ENCODE results near the gene SOX6. TPM values are rescaled to one million over a fixed set of nuclear protein-coding genes. Genes with fewer than 3 reads are reported as not detected.

The SOX6 gene
- polyA plus RNA-seq, 1 donor, result 44.1 TPM

DNA sequence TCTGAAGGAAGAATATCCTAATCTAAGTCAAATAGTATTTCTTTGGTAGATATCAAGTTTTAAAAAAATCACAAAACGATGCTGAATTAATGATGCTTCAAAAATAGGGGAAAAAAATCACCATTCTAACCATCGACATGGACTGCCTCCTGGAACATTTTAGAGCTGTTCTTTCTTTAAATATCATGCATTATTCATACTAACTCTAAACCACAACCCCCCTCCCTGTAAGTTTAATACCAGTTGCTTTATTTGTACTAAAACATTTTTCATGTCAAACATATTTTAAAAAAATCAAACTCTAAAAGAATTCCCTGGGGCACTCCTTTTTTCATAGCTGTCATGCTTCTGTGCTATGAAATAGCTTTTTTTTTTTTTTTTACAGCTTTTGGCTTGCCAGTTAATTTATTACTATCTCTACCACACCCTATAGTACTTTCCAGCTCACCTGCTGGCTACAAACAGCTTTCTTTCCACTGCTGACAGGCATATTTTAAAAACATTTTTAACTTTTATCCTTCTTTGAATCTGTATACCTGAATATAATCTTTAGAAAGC is 256.9 kb downstream of the SOX6 start:
- Histone ChIP-seq H3K36me3 (ENCODE audit: control insufficient read depth, insufficient read depth, low read length) (peaks cover 7% of the 10 kb centered on the region), H3K4me3 (ENCODE audit: low read length) (no peak overlapping the region), H3K9me3 (ENCODE audit: control insufficient read depth, low read depth, low read length) (no peaks in the 10 kb centered on the region), H3K27ac (ENCODE audit: low read length) (no peak overlapping the region), H3K4me1 (ENCODE audit: control insufficient read depth, insufficient read depth, low read length) (peaks cover 3% of the 10 kb centered on the region), H3K27me3 (ENCODE audit: control insufficient read depth, insufficient read depth, low read length) (no peaks in the 10 kb centered on the region)
- WGBS (ENCODE audit: insufficient coverage, low lambda C conversion rate), result 100% methylated on average over 2 of the region's 2 CpGs
- peak in 1 of 2 donors; percentile 40 for DNase-seq

DNA sequence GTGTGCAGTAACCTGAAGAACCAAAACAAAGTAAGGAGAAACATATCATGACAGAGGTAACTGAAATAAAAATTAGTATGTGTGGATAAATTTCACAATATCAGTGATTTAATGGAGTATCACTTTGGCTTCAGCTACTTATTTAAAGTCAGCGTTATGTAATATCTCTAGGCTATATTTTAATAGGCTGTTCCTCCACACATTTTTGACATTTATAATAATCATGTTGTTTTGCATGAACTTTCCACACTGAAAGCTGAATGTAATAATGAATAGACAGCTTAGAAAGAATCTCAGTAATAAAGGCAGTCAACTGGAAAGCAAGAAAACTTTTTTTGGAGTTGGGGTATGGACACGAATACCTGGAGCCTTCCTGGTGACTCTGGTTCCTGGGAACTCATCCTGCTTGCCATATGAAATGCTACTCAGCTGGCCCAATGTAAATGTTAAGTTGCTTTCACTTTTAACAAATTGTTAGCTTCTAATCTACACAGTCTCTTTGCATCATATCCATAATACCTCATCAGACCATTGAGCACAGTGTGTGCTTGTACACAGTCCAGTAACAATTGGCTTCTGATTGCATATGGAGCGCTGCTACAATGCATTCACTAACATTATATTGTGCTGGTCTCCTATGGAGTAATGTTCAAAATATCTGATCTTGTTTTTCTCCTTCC is 257.7 kb downstream of the SOX6 start:
- H3K27ac ChIP-seq (ENCODE audit: low read length), result no peak overlapping the region
- H3K36me3 ChIP-seq (ENCODE audit: control insufficient read depth, insufficient read depth, low read length), result peaks cover 11% of the 10 kb centered on the region
- no peak overlapping the region for H3K4me3 ChIP-seq (ENCODE audit: low read length)
- H3K9me3 ChIP-seq (ENCODE audit: control insufficient read depth, low read depth, low read length), result no peaks in the 10 kb centered on the region
- H3K27me3 ChIP-seq (ENCODE audit: control insufficient read depth, insufficient read depth, low read length), result no peaks in the 10 kb centered on the region
- DNase-seq, result peak in 1 of 2 donors; percentile 35
- peaks cover 3% of the 10 kb centered on the region for H3K4me1 ChIP-seq (ENCODE audit: control insufficient read depth, insufficient read depth, low read length)
- 100% methylated on average over 2 of the region's 3 CpGs for WGBS (ENCODE audit: insufficient coverage, low lambda C conversion rate)

GRCh38 chr11:16097543-16097942 is 258.8 kb downstream of the SOX6 start:
- Histone ChIP-seq H3K4me1 (ENCODE audit: control insufficient read depth, insufficient read depth, low read length) (peaks cover 3% of the 10 kb centered on the region), H3K27me3 (ENCODE audit: control insufficient read depth, insufficient read depth, low read length) (no peaks in the 10 kb centered on the region), H3K27ac (ENCODE audit: low read length) (no peak overlapping the region), H3K9me3 (ENCODE audit: control insufficient read depth, low read depth, low read length) (no peaks in the 10 kb centered on the region), H3K36me3 (ENCODE audit: control insufficient read depth, insufficient read depth, low read length) (peaks cover 11% of the 10 kb centered on the region), H3K4me3 (ENCODE audit: low read length) (no peak overlapping the region)
- no CpG with 5 or more reads among the region's 2 CpGs for WGBS (ENCODE audit: insufficient coverage, low lambda C conversion rate)
- DNase-seq, result peak in 1 of 2 donors; percentile 51

DNA sequence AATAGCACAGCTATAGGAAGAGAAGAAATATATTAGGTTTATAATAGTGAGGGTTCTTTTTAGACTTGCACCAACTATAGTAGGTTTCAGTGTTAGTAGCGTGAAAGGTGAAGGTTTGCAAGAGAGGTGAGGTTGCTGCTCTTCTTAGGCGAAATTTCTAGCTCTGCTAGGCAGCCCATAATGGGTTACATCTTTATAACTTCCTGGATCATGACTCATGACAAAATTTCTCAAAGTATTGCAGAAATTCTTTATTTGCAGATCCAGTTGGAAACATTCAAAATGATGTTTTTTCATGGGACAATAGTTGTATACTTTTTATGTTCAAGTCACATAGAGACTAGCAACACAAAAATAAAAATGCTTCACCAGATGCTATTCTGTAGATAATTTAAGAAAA is 260.0 kb downstream of the SOX6 start:
- WGBS (ENCODE audit: insufficient coverage, low lambda C conversion rate), result no CpG with 5 or more reads among the region's 2 CpGs
- H3K9me3 ChIP-seq (ENCODE audit: control insufficient read depth, low read depth, low read length), result no peaks in the 10 kb centered on the region
- H3K4me3 ChIP-seq (ENCODE audit: low read length), result no peak overlapping the region
- no peak for DNase-seq
- peaks cover 11% of the 10 kb centered on the region for H3K36me3 ChIP-seq (ENCODE audit: control insufficient read depth, insufficient read depth, low read length)
- peaks cover 3% of the 10 kb centered on the region for H3K4me1 ChIP-seq (ENCODE audit: control insufficient read depth, insufficient read depth, low read length)
- no peaks in the 10 kb centered on the region for H3K27me3 ChIP-seq (ENCODE audit: control insufficient read depth, insufficient read depth, low read length)
- no peak overlapping the region for H3K27ac ChIP-seq (ENCODE audit: low read length)

DNA sequence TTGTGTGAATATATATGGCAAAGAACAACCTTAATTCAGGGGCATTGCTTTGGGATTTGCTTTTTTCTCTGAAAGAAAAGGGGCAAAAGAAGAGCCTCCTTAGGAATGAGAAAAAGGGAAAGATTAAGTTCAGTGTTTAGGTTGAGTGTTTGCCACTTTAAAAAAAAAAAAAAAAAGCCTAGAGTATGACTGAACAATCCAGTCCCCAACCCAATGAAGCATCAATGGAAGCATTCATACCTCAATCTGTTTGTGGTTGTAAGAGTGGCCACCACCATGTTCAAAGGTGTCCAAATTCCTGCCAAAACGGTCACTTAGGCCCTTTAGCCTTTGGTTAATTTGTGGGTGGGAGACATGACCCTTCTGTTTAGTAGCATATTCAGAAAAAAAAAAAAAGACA is 260.6 kb downstream of the SOX6 start:
- no CpG with 5 or more reads among the region's 1 CpG for WGBS (ENCODE audit: insufficient coverage, low lambda C conversion rate)
- H3K9me3 ChIP-seq (ENCODE audit: control insufficient read depth, low read depth, low read length), result no peaks in the 10 kb centered on the region
- H3K27ac ChIP-seq (ENCODE audit: low read length), result no peak overlapping the region
- H3K4me1 ChIP-seq (ENCODE audit: control insufficient read depth, insufficient read depth, low read length), result peaks cover 3% of the 10 kb centered on the region
- no peak overlapping the region for H3K4me3 ChIP-seq (ENCODE audit: low read length)
- H3K27me3 ChIP-seq (ENCODE audit: control insufficient read depth, insufficient read depth, low read length), result no peaks in the 10 kb centered on the region
- peaks cover 11% of the 10 kb centered on the region for H3K36me3 ChIP-seq (ENCODE audit: control insufficient read depth, insufficient read depth, low read length)
- no peak for DNase-seq

DNA sequence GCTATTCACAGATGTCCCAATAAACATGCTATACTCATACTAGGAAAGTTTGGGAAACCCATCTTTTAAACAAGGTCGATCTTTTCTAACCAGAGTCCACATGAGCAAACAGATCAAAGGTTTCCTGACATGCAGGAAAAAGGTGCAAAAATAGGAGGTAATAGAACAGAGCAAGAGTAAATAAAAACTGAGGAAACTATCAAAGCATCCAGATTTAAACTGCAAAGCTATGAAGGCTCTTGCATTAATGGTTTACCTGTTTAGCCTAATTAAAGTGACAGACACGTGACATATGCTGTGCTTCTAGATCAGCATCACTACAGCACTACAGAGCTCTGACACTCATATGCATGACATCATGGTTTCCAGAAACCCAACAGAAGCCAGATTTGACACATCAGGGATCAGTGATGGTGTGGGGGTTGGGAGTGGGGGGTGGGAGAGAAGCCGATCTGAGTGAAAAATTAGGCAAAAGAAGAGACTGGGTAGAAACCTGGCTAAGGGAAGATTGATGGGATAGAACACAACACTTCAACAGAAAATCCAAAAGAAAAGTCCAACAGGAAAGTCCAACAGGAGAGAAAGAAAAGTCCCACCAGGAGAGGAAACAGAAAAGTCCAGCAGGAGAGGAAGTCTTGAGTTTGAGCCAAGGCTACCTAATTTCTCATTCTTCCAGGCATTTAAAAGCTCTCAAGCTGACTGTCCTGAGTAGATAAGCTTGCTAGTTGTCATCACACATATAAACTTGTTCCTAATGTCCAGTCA is 262.3 kb downstream of the SOX6 start:
- H3K4me3 ChIP-seq (ENCODE audit: low read length), result no peak overlapping the region
- H3K27me3 ChIP-seq (ENCODE audit: control insufficient read depth, insufficient read depth, low read length), result no peaks in the 10 kb centered on the region
- 50% methylated on average over 1 of the region's 3 CpGs for WGBS (ENCODE audit: insufficient coverage, low lambda C conversion rate)
- H3K4me1 ChIP-seq (ENCODE audit: control insufficient read depth, insufficient read depth, low read length), result peaks cover 3% of the 10 kb centered on the region
- no peaks in the 10 kb centered on the region for H3K9me3 ChIP-seq (ENCODE audit: control insufficient read depth, low read depth, low read length)
- DNase-seq, result no peak
- H3K36me3 ChIP-seq (ENCODE audit: control insufficient read depth, insufficient read depth, low read length), result peaks cover 11% of the 10 kb centered on the region
- no peak overlapping the region for H3K27ac ChIP-seq (ENCODE audit: low read length)

DNA sequence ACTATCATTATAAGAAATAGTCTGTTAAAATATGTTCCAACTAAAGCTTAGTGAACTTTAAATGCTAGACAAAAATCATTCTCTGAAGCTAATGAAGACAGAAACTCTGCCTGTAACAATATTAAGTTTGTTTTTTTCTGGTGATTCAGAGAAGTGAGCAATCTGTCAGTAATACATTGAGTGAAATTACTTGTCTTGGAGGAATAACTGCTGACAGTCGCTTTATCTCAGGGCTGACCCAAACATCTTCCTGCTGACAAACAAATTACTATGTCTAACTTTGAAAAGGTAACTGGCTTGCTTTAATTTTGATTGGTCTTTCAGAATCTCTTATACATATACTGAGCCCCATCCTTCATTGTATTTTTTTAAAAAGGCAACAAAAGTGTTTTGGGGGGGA is 264.5 kb downstream of the SOX6 start:
- no peak for DNase-seq
- Histone ChIP-seq H3K4me1 (ENCODE audit: control insufficient read depth, insufficient read depth, low read length) (no peaks in the 10 kb centered on the region), H3K27ac (ENCODE audit: low read length) (no peak overlapping the region), H3K27me3 (ENCODE audit: control insufficient read depth, insufficient read depth, low read length) (no peaks in the 10 kb centered on the region), H3K36me3 (ENCODE audit: control insufficient read depth, insufficient read depth, low read length) (peaks cover 11% of the 10 kb centered on the region), H3K4me3 (ENCODE audit: low read length) (no peak overlapping the region), H3K9me3 (ENCODE audit: control insufficient read depth, low read depth, low read length) (no peaks in the 10 kb centered on the region)
- no CpG with 5 or more reads among the region's 1 CpG for WGBS (ENCODE audit: insufficient coverage, low lambda C conversion rate)

GRCh38 chr11:16089481-16089880 is 266.9 kb downstream of the SOX6 start:
- WGBS (ENCODE audit: insufficient coverage, low lambda C conversion rate), result 100% methylated on average over 1 of the region's 1 CpG
- H3K4me1 ChIP-seq (ENCODE audit: control insufficient read depth, insufficient read depth, low read length), result no peaks in the 10 kb centered on the region
- H3K27ac ChIP-seq (ENCODE audit: low read length), result no peak overlapping the region
- no peaks in the 10 kb centered on the region for H3K9me3 ChIP-seq (ENCODE audit: control insufficient read depth, low read depth, low read length)
- peaks cover 5% of the 10 kb centered on the region for H3K36me3 ChIP-seq (ENCODE audit: control insufficient read depth, insufficient read depth, low read length)
- no peak for DNase-seq
- H3K27me3 ChIP-seq (ENCODE audit: control insufficient read depth, insufficient read depth, low read length), result no peaks in the 10 kb centered on the region
- no peak overlapping the region for H3K4me3 ChIP-seq (ENCODE audit: low read length)

GRCh38 chr11:16088774-16089173 is 267.6 kb downstream of the SOX6 start:
- H3K4me3 ChIP-seq (ENCODE audit: low read length), result no peak overlapping the region
- H3K36me3 ChIP-seq (ENCODE audit: control insufficient read depth, insufficient read depth, low read length), result no peaks in the 10 kb centered on the region
- H3K9me3 ChIP-seq (ENCODE audit: control insufficient read depth, low read depth, low read length), result no peaks in the 10 kb centered on the region
- no peak overlapping the region for H3K27ac ChIP-seq (ENCODE audit: low read length)
- H3K4me1 ChIP-seq (ENCODE audit: control insufficient read depth, insufficient read depth, low read length), result no peaks in the 10 kb centered on the region
- H3K27me3 ChIP-seq (ENCODE audit: control insufficient read depth, insufficient read depth, low read length), result no peaks in the 10 kb centered on the region
- WGBS (ENCODE audit: insufficient coverage, low lambda C conversion rate), result 0% methylated on average over 1 of the region's 1 CpG
- peak in 1 of 2 donors; percentile 11 for DNase-seq

- H3K9me3 ChIP-seq (ENCODE audit: control insufficient read depth, low read depth, low read length), result no peaks in the 10 kb centered on the region
- no peak overlapping the region for H3K4me3 ChIP-seq (ENCODE audit: low read length)
- no peaks in the 10 kb centered on the region for H3K4me1 ChIP-seq (ENCODE audit: control insufficient read depth, insufficient read depth, low read length)
- 83% methylated on average over 1 of the region's 2 CpGs for WGBS (ENCODE audit: insufficient coverage, low lambda C conversion rate)
- no peaks in the 10 kb centered on the region for H3K27me3 ChIP-seq (ENCODE audit: control insufficient read depth, insufficient read depth, low read length)
- H3K36me3 ChIP-seq (ENCODE audit: control insufficient read depth, insufficient read depth, low read length), result no peaks in the 10 kb centered on the region
- no peak for DNase-seq
- no peak overlapping the region for H3K27ac ChIP-seq (ENCODE audit: low read length)
Measured at GRCh38 chr11:16087886-16088285, 268.5 kb downstream of the SOX6 start.
